GM23338 (cell line): Measurements from ENCODE around the gene APOD. TPM values are rescaled to one million over a fixed set of nuclear protein-coding genes. Genes with fewer than 3 reads are reported as not detected.

Source experiments
- ATAC-seq: fragments of 200-7000 bp; cut with Tn5 transposase; 3 replicates; pipeline ENCODE4 v1.9.1; 2020
- DNase-seq: peaks from one replicate; pipeline ENCODE4 v3.0.0-alpha.2; 2015; ENCODE audit warnings: low spot score
- H2AFZ ChIP-seq: fragments of 200-600 bp; sonication (generic); 2 replicates; pipeline ENCODE4 v1.8.0; 2016; ENCODE audit warnings: antibody characterized with exemption, mild to moderate bottlenecking, moderate library complexity
- H3F3A ChIP-seq: fragments of 200-600 bp; sonication (generic); replicated peaks from 2 replicates; pipeline ENCODE4 v1.8.0; 2017; ENCODE audit warnings: antibody characterized with exemption, mixed run types, low read depth
- H3K27ac ChIP-seq: fragments of 200-600 bp; sonication (generic); 2 replicates; pipeline ENCODE4 v1.6.1; 2016; ENCODE audit warnings: low read depth
- H3K27me3 ChIP-seq: fragments of 200-600 bp; sonication (generic); 2 replicates; pipeline ENCODE4 v1.8.0; 2016; ENCODE audit warnings: mild to moderate bottlenecking, mixed run types, moderate library complexity; ENCODE audit not compliant: insufficient read depth
- H3K36me3 ChIP-seq: fragments of 200-600 bp; sonication (generic); 2 replicates; pipeline ENCODE4 v1.8.0; 2016; ENCODE audit warnings: mild to moderate bottlenecking; ENCODE audit not compliant: insufficient read depth
- H3K4me1 ChIP-seq: fragments of 200-600 bp; sonication (generic); 2 replicates; pipeline ENCODE4 v1.8.0; 2016; ENCODE audit warnings: mild to moderate bottlenecking, moderate library complexity; ENCODE audit not compliant: insufficient read depth
- H3K4me2 ChIP-seq: fragments of 200-600 bp; sonication (generic); 2 replicates; pipeline ENCODE4 v1.7.1; 2017; ENCODE audit warnings: mixed run types
- H3K4me3 ChIP-seq: fragments of 200-600 bp; sonication (generic); 2 replicates; pipeline ENCODE4 v1.6.1; 2016; ENCODE audit warnings: mixed run types
- H3K79me2 ChIP-seq: fragments of 200-600 bp; sonication (generic); replicated peaks from 2 replicates; pipeline ENCODE4 v1.8.0; 2017; ENCODE audit warnings: mild to moderate bottlenecking; ENCODE audit not compliant: insufficient read depth
- H3K9me2 ChIP-seq: fragments of 200-600 bp; sonication (generic); 2 replicates; pipeline ENCODE4 v1.8.0; 2017; ENCODE audit not compliant: insufficient read depth
- H4K20me1 ChIP-seq: fragments of 200-600 bp; sonication (generic); replicated peaks from 2 replicates; pipeline ENCODE4 v1.8.0; 2017; ENCODE audit warnings: mild to moderate bottlenecking; ENCODE audit not compliant: insufficient read depth
- H3K27ac Mint-ChIP-seq: 2 replicates; pipeline ENCODE4 v1.8.0; 2020; ENCODE audit warnings: inconsistent platforms, mild to moderate bottlenecking, moderate library complexity, mixed read lengths
- H3K27me3 Mint-ChIP-seq: 3 replicates; pipeline ENCODE4 v1.8.0; 2022; ENCODE audit warnings: low read depth, mild to moderate bottlenecking, moderate library complexity, mixed read lengths, inconsistent platforms; ENCODE audit not compliant: insufficient read depth, poor library complexity
- H3K36me3 Mint-ChIP-seq: 3 replicates; pipeline ENCODE4 v1.8.0; 2021; ENCODE audit warnings: low read depth, mild to moderate bottlenecking, inconsistent platforms, moderate library complexity, mixed read lengths
- H3K4me1 Mint-ChIP-seq: 3 replicates; pipeline ENCODE4 v1.8.0; 2020; ENCODE audit warnings: mild to moderate bottlenecking, inconsistent platforms, mixed read lengths
- H3K4me3 Mint-ChIP-seq: 3 replicates; pipeline ENCODE4 v1.8.0; 2021; ENCODE audit warnings: moderate library complexity, mild to moderate bottlenecking, inconsistent platforms, mixed read lengths
- H3K9me3 Mint-ChIP-seq: 3 replicates; pipeline ENCODE4 v1.8.0; 2020; ENCODE audit warnings: moderate library complexity, mild to moderate bottlenecking, inconsistent platforms, mixed read lengths
- CREB1 ChIP-seq: fragments of 250-450 bp; sonication (Bioruptor Pico); IDR thresholded peaks from 2 replicates; pipeline ENCODE4 v1.5.0; 2020; ENCODE audit warnings: low read depth, mild to moderate bottlenecking, moderate library complexity
- EZH2 ChIP-seq: fragments of 200-600 bp; sonication (generic); IDR thresholded peaks from one replicate; pipeline ENCODE4 v1.8.0; 2017; ENCODE audit warnings: antibody characterized with exemption, mild to moderate bottlenecking, low read depth; ENCODE audit not compliant: unreplicated experiment
- EZH2phosphoT487 ChIP-seq: fragments of 200-600 bp; sonication (generic); IDR thresholded peaks from one replicate; pipeline ENCODE4 v1.8.1; 2018; ENCODE audit warnings: antibody characterized with exemption; ENCODE audit not compliant: unreplicated experiment
- JUNB ChIP-seq: IDR thresholded peaks from one replicate; pipeline ENCODE4 v1.6.1; 2016; ENCODE audit warnings: antibody characterized with exemption; ENCODE audit not compliant: unreplicated experiment
- NANOG ChIP-seq: IDR thresholded peaks from 2 replicates; pipeline ENCODE4 v1.6.1; 2016; ENCODE audit warnings: antibody characterized with exemption, borderline replicate concordance
- REST ChIP-seq: IDR thresholded peaks from one replicate; pipeline ENCODE4 v1.6.1; 2018; ENCODE audit warnings: antibody characterized with exemption; ENCODE audit not compliant: unreplicated experiment
- STAT1 ChIP-seq: IDR thresholded peaks from one replicate; pipeline ENCODE4 v1.6.1; 2016; ENCODE audit warnings: antibody characterized with exemption; ENCODE audit not compliant: unreplicated experiment
- ZNF114 ChIP-seq: fragments of 250-450 bp; sonication (Bioruptor Pico); IDR thresholded peaks from 2 replicates; pipeline ENCODE4 v1.5.0; 2020; ENCODE audit warnings: mild to moderate bottlenecking, moderate library complexity
- ZNF331 ChIP-seq: fragments of 250-450 bp; sonication (Bioruptor Pico); IDR thresholded peaks from 2 replicates; pipeline ENCODE4 v1.5.0; 2020; ENCODE audit warnings: low read depth, mild to moderate bottlenecking, moderate library complexity
- ZNF462 ChIP-seq: fragments of 250-450 bp; sonication (Bioruptor Pico); IDR thresholded peaks from 2 replicates; pipeline ENCODE4 v1.5.0; 2020; ENCODE audit warnings: mild to moderate bottlenecking, moderate library complexity
- polyA plus RNA-seq: library from polyadenylated mRNA; unstranded; fragments of >200 nt; fragmentation: Nextera tagmentation; extraction: Ambion mirVana; gene quantifications from 2 replicates; pipeline ENCODE4 v1.2.1, GENCODE V29; 2016
- total RNA-seq: library from RNA; depleted of rRNA; stranded (reverse); fragments of >200 nt; shearing (Covaris generic); gene quantifications from 2 replicates; pipeline ENCODE4 v1.2.3, GENCODE V29; 2014
- TF ChIP-seq, protein P1 (sequence below), 2 experiments: fragments of 200-600 bp in 1 of 2; sonication (generic) in 1 of 2; conservative IDR thresholded peaks; 2 replicates each; pipeline versions ENCODE4 v1.5.1 to v1.6.1; 2016 to 2017; ENCODE audit warnings: antibody characterized with exemption in 2 of 2, low read depth in 2 of 2, mild to moderate bottlenecking in 2 of 2, moderate library complexity in 1 of 2

Gene APOD
- total and polyA plus RNA-seq, 2 experiments from 2014 or later: not detected

DNA sequence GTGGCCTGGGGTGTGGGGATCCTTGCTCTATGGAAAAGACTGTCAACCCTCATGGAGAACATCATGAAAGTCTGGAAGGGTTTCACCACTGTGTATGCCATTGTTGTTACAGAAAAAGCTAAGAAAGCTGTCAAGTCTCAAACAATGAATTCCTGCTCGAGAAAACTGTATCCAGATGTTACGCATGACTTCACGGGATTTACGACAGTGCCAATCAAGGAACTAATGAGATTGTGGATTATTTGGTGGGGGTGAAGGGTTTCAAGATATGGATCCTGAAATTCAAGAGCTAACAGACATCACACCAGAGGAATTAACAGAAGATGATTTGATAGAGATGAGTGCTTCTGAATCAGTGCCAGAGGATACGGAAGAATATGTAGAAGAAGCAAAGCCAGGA, 48.4 kb downstream of the APOD start (continued):
- TF ChIP-seq REST (no peak), STAT1 (no peak), ZNF331 (CRISPR knock-in tag) (no peak), CREB1 (CRISPR knock-in tag) (no peak), JUNB (no peak), NANOG (no peak), EZH2 (no peak)
- TF ChIP-seq, protein P1, sequence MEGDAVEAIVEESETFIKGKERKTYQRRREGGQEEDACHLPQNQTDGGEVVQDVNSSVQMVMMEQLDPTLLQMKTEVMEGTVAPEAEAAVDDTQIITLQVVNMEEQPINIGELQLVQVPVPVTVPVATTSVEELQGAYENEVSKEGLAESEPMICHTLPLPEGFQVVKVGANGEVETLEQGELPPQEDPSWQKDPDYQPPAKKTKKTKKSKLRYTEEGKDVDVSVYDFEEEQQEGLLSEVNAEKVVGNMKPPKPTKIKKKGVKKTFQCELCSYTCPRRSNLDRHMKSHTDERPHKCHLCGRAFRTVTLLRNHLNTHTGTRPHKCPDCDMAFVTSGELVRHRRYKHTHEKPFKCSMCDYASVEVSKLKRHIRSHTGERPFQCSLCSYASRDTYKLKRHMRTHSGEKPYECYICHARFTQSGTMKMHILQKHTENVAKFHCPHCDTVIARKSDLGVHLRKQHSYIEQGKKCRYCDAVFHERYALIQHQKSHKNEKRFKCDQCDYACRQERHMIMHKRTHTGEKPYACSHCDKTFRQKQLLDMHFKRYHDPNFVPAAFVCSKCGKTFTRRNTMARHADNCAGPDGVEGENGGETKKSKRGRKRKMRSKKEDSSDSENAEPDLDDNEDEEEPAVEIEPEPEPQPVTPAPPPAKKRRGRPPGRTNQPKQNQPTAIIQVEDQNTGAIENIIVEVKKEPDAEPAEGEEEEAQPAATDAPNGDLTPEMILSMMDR (conservative IDR thresholded peaks at IDR 0.05; ENCODE audit: low read depth in 2 of 2): no peak

GRCh38 chr3:195532834-195533233, 50.9 kb downstream of the APOD start:
- no peak for DNase-seq
- TF ChIP-seq ZNF114 (no peak), EZH2phosphoT487 (no peak), ZNF462 (CRISPR knock-in tag) (no peak), ZNF331 (CRISPR knock-in tag) (no peak), EZH2 (no peak)

More at GRCh38 chr3:195532834-195533233, 50.9 kb downstream of the APOD start:
- Mint-ChIP-seq H3K4me3 (no peak overlapping the region), H3K9me3 (no peaks in the 10 kb centered on the region), H3K27ac (no peak overlapping the region), H3K36me3 (peaks cover 3% of the 10 kb centered on the region; the same call in 1 of the 3 replicates), H3K27me3 (no peaks in the 10 kb centered on the region), H3K4me1 (no peaks in the 10 kb centered on the region)
- Histone ChIP-seq H3K79me2 (peaks cover 73% of the 10 kb centered on the region), H3K4me3 (no peak overlapping the region), H3K4me2 (no peak overlapping the region), H3K4me1 (no peaks in the 10 kb centered on the region), H3K36me3 (no peaks in the 10 kb centered on the region), H4K20me1 (peaks cover 18% of the 10 kb centered on the region), H3K9me2 (no peaks in the 10 kb centered on the region), H3K27me3 (no peaks in the 10 kb centered on the region), H3K27ac (no peak overlapping the region), H3F3A (no peaks in the 10 kb centered on the region), H2AFZ (no peak overlapping the region)
- ATAC-seq: no peak
